HG02763 (cell line): ENCODE results near the gene NGB.
"Not testable (repeated sequence)": the region's sequence is repeated elsewhere in the genome, so short reads cannot be mapped to it uniquely, and the experiment has no call there.

Source experiments
- ATAC-seq: cut with Tn5 transposase; IDR thresholded peaks from one replicate; pipeline ENCODE4 v1.9.1; 2021; ENCODE audit warnings: mild to moderate bottlenecking, moderate library complexity; ENCODE audit not compliant: unreplicated experiment

NGB gene

GRCh38 chr14:77296906-77297305 lies 25.9 kb upstream of the NGB start:
- ATAC-seq = no peak

- no peak for ATAC-seq
These were observed 25.1 kb upstream of the NGB start for GRCh38 chr14:77296155-77296554.

GRCh38 chr14:77290705-77291104 lies 19.7 kb upstream of the NGB start:
- no peak for ATAC-seq

GRCh38 chr14:77286576-77286975 lies 15.6 kb upstream of the NGB start:
- no peak for ATAC-seq

GRCh38 chr14:77284466-77284865 lies 13.5 kb upstream of the NGB start:
- no peak for ATAC-seq

GRCh38 chr14:77284066-77284465 lies 13.1 kb upstream of the NGB start:
- ATAC-seq = no peak

GRCh38 chr14:77281852-77282410 lies 10.9 kb upstream of the NGB start:
- no peak for ATAC-seq

GRCh38 chr14:77280921-77281320 lies 9.9 kb upstream of the NGB start:
- not testable (repeated sequence) for ATAC-seq

GRCh38 chr14:77279719-77280118 lies 8.7 kb upstream of the NGB start:
- ATAC-seq = no peak

- ATAC-seq = no peak
These were observed 7.6 kb upstream of the NGB start for GRCh38 chr14:77278461-77279230.

- ATAC-seq = no peak
These were observed 6.0 kb upstream of the NGB start for GRCh38 chr14:77276959-77277358.

GRCh38 chr14:77276295-77276935 lies 5.4 kb upstream of the NGB start:
- no peak for ATAC-seq

GRCh38 chr14:77275601-77276017 lies 4.6 kb upstream of the NGB start:
- ATAC-seq = no peak

GRCh38 chr14:77275041-77275580 lies 4.1 kb upstream of the NGB start:
- ATAC-seq = no peak

- no peak for ATAC-seq
These were observed 2.8 kb upstream of the NGB start for GRCh38 chr14:77273796-77274195.

- no peak for ATAC-seq
These were observed 1.3 kb upstream of the NGB start for GRCh38 chr14:77272261-77272660.

GRCh38 chr14:77270361-77271112 lies 469 bp downstream of the NGB start:
- ATAC-seq = no peak

GRCh38 chr14:77268989-77269600 lies 1.9 kb downstream of the NGB start:
- no peak for ATAC-seq

- ATAC-seq = no peak
These were observed 2.9 kb downstream of the NGB start for GRCh38 chr14:77267937-77268699.

- no peak for ATAC-seq
These were observed 4.7 kb downstream of the NGB start for GRCh38 chr14:77266336-77266735.
